ENCODE measurements around the gene POU2F1. TPM values are rescaled to one million over a fixed set of nuclear protein-coding genes. Genes with fewer than 3 reads are reported as not detected.

The POU2F1 gene
- total RNA-seq, 4 donors from 2014 or later: 3.8 to 7.3 (median 4.8) TPM

DNA sequence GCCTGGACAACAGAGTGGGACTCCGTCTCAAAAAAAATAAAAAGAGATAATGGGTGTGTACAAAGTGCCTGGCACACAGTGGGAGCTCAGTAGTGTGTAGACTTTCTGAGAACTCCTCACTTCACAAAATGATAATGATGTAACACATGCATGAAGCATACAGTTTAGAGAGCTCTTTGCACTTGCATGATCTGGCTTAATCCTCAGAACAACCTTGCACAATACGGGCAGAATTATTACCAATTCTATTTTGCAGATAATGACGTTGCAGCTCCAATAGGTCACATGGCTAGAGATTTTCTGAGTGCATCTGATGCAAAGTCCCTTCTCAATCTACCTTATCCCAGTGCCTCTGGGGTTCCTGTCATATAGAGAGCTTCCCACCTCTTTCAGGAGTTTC, 226.3 kb downstream of the POU2F1 start:
- ATAC-seq (no peak), DNase-seq (no peak)
- TF ChIP-seq POLR2A (IDR thresholded peaks at IDR 0.05): no peak
- TF ChIP-seq, protein P1, sequence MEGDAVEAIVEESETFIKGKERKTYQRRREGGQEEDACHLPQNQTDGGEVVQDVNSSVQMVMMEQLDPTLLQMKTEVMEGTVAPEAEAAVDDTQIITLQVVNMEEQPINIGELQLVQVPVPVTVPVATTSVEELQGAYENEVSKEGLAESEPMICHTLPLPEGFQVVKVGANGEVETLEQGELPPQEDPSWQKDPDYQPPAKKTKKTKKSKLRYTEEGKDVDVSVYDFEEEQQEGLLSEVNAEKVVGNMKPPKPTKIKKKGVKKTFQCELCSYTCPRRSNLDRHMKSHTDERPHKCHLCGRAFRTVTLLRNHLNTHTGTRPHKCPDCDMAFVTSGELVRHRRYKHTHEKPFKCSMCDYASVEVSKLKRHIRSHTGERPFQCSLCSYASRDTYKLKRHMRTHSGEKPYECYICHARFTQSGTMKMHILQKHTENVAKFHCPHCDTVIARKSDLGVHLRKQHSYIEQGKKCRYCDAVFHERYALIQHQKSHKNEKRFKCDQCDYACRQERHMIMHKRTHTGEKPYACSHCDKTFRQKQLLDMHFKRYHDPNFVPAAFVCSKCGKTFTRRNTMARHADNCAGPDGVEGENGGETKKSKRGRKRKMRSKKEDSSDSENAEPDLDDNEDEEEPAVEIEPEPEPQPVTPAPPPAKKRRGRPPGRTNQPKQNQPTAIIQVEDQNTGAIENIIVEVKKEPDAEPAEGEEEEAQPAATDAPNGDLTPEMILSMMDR (IDR thresholded peaks at IDR 0.05 in 4 of 5, conservative IDR thresholded peaks at IDR 0.05 in 1 of 5): no peak
- Histone ChIP-seq H3K36me3 (no peaks in the 10 kb centered on the region), H3K9me3 (no peaks in the 10 kb centered on the region), H3K4me1 (no peaks in the 10 kb centered on the region), H3K27ac (no peak overlapping the region), H3K4me3 (no peak overlapping the region), H3K27me3 (no peaks in the 10 kb centered on the region)
- intact Hi-C loops (cut with DNase I; ENCODE audit: low total_unique reads) (no loop called here), in situ Hi-C loops (cut with MboI; ENCODE audit: low sequenced_read_pairs in 4 of 4) (loop anchor here in 3 of 4 donors (5.0 to 10.0 kb wide), 3 partner anchors 180 to 382 kb away; no protein-coding TSS in a partner anchor)

DNA sequence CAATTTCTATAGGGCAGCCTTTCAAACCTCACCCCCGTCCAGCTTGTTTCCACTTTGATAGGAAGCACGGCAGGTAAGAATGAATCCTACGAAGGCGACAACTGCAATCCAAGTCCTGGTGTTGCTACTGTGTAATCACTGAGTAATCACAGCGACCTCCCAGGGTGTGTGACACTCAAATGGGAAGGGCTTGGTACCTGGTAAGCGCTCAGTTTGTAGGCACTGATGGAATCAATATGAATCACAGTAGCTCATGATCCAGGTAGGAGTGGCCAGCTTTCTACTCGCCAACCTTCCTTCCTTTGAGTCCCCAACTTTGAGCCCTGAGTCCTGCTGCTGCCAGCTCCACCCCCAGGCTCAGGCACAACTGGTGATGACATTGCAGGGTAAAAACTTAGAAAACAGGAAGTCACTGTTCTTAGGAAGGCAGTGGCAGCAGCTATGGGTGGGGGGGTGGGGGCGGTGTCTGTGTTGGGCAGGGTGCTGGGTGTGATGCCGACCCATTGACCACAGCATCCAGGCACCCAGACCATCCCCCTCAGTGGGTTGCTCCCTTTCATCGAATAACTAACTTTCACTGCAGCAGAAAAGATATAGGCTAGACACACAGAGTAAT, 226.9 kb downstream of the POU2F1 start:
- no peaks in the 10 kb centered on the region for H3K36me3 ChIP-seq
- H3K27me3 ChIP-seq: no peaks in the 10 kb centered on the region
- intact Hi-C loops (cut with DNase I; ENCODE audit: low total_unique reads): no loop called here
- in situ Hi-C loops (cut with MboI; ENCODE audit: low sequenced_read_pairs in 4 of 4): loop anchor here in 3 of 4 donors (5.0 to 10.0 kb wide), 3 partner anchors 180 to 383 kb away; no protein-coding TSS in a partner anchor
- no peaks in the 10 kb centered on the region for H3K4me1 ChIP-seq
- H3K4me3 ChIP-seq: no peak overlapping the region
- TF ChIP-seq, protein P1 (IDR thresholded peaks at IDR 0.05 in 4 of 5, conservative IDR thresholded peaks at IDR 0.05 in 1 of 5): no peak
- no peak for TF ChIP-seq POLR2A (IDR thresholded peaks at IDR 0.05)
- H3K27ac ChIP-seq: no peak overlapping the region
- DNase-seq (no peak), ATAC-seq (no peak)
- H3K9me3 ChIP-seq: no peaks in the 10 kb centered on the region

DNA sequence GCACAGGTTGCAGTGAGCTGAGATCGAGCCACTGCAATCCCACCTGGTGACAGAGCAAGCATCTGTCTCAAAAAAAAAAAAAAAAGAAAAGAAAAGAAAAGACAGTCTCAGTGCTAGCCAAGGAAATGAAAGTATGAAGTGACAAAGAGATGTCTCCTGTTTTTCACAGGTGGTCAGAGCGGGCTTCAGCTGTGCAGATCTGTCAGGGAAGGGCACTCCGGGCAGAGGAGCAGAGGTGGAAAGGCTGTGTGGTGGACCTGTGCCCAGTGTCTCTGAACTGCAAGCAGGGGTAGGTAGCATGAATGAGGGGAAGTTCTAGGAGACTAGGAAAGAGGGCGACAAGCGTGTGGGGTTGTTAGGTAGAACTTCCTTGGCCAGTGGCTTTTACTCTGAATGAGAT, 230.2 kb downstream of the POU2F1 start:
- H3K4me3 ChIP-seq: no peak overlapping the region
- ATAC-seq (no peak), DNase-seq (no peak)
- intact Hi-C loops (cut with DNase I; ENCODE audit: low total_unique reads) (no loop called here), in situ Hi-C loops (cut with MboI; ENCODE audit: low sequenced_read_pairs in 4 of 4) (no loop called here)
- TF ChIP-seq, protein P1 (IDR thresholded peaks at IDR 0.05 in 4 of 5, conservative IDR thresholded peaks at IDR 0.05 in 1 of 5): no peak
- no peak for TF ChIP-seq POLR2A (IDR thresholded peaks at IDR 0.05)
- H3K27ac ChIP-seq: no peak overlapping the region
- no peaks in the 10 kb centered on the region for H3K4me1 ChIP-seq
- no peaks in the 10 kb centered on the region for H3K9me3 ChIP-seq
- H3K27me3 ChIP-seq: no peaks in the 10 kb centered on the region
- H3K36me3 ChIP-seq: no peaks in the 10 kb centered on the region

DNA sequence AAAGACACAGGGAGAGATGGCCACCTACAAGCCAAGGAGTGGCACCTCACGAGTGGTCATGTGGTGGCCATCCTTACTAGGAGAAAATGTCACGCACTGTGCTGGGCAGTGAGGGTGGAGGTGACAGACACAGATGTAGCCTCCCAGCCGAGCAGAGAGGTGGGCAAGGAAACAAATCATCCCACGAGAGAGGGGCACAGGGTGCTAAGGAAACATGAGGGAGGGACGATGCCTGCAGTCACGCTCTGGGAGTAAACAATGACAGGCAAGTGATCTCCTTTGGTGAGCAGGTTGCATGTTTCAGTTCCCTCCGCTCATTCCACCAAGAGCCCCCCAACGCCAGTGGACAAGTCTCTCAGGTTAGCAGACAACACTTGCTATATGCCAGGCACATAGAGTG, 231.8 kb downstream of the POU2F1 start:
- ATAC-seq (no peak), DNase-seq (no peak)
- H3K36me3 ChIP-seq: no peaks in the 10 kb centered on the region
- H3K4me1 ChIP-seq: no peaks in the 10 kb centered on the region
- no peaks in the 10 kb centered on the region for H3K27me3 ChIP-seq
- H3K4me3 ChIP-seq: no peak overlapping the region
- intact Hi-C loops (cut with DNase I; ENCODE audit: low total_unique reads) (no loop called here), in situ Hi-C loops (cut with MboI; ENCODE audit: low sequenced_read_pairs in 4 of 4) (no loop called here)
- TF ChIP-seq, protein P1 (IDR thresholded peaks at IDR 0.05 in 4 of 5, conservative IDR thresholded peaks at IDR 0.05 in 1 of 5): no peak
- TF ChIP-seq POLR2A (IDR thresholded peaks at IDR 0.05): no peak
- H3K27ac ChIP-seq: no peak overlapping the region
- H3K9me3 ChIP-seq: no peaks in the 10 kb centered on the region

DNA sequence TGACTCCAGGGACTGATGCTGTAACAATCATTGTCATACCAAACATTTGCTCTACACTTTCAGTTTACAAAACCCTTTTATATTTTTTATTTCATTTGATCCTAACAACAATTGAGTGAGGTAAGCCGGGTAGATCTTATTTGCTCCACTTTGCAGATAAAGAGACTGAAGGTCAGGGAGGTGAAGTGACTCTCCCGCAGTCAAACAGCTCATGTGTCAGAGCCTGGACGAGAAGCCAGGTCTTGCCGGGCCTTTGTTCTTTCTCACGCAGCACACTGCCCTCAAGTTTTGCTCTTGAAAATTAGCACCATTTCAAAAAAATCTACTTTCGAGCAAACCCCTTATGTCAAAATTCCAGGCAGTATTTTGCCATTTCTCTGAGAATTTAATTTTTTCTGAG, 232.4 kb downstream of the POU2F1 start:
- Histone ChIP-seq H3K4me1 (no peaks in the 10 kb centered on the region), H3K27me3 (no peaks in the 10 kb centered on the region), H3K4me3 (no peak overlapping the region), H3K36me3 (no peaks in the 10 kb centered on the region), H3K27ac (no peak overlapping the region), H3K9me3 (no peaks in the 10 kb centered on the region)
- no peak for DNase-seq
- no peak for ATAC-seq
- in situ Hi-C loops (cut with MboI; ENCODE audit: low sequenced_read_pairs in 4 of 4): no loop called here
- intact Hi-C loops (cut with DNase I; ENCODE audit: low total_unique reads): no loop called here
- TF ChIP-seq POLR2A (IDR thresholded peaks at IDR 0.05): no peak
- TF ChIP-seq, protein P1 (IDR thresholded peaks at IDR 0.05 in 4 of 5, conservative IDR thresholded peaks at IDR 0.05 in 1 of 5): no peak
